Stimulated activated CD4-positive, alpha-beta T cell treated with anti-CD3 and anti-CD28 coated beads, Interleukin-4, amount 100 ng/mL, for 48 hours (primary cell): ENCODE measurements around the gene BRD1.
"Not testable (repeated sequence)": the region's sequence is repeated elsewhere in the genome, so short reads cannot be mapped to it uniquely, and the experiment has no call there.

Experiments used
- DNase-seq, 2 donors: peaks; one replicate each; pipeline ENCODE4 v3.0.0-alpha.2; 2020; ENCODE audit warnings: low read depth in 2 of 2

Gene BRD1

DNA sequence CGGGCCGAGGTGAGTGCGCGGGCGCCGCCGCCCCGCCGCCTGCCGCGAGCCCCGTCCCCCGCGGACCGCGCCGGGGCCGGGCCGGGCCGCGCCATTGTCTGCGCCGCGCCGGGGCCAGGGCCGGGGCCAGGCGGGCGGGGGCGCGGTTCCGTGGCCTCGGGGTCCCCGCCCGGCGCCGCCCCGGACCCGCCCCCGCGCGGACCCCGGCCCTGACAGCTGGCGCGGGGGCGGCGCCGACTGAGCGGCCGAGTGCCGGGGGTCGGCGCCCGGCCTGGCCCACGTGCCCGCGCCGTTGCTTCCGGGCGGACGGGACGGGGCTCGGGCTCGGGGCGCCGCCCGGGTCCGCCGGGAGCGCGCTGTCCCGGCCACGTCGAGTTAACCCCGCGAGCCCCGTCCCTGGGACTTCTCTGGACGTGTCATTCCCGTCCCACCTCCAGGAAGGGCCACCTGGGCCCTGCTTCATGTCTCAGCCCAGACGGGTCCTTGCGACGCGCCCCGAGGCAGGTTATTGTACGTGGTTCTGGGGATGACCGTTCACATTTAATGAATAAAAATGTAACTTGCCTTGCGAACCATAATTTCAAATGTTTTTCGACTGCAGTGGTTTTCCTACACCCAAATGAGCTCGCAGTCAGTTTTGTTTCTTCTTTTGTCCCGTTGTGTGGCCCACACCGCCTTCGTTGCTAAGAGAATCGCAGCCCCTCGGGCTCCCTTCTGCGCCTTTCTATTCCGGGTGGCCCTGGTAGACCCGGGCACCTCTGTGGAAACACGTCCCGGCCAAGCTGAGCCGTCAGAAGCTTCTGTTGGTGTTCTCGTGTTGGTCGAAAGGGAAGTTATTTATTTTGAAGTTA is 26.5 kb upstream of the BRD1 start:
- no peak for DNase-seq

DNA sequence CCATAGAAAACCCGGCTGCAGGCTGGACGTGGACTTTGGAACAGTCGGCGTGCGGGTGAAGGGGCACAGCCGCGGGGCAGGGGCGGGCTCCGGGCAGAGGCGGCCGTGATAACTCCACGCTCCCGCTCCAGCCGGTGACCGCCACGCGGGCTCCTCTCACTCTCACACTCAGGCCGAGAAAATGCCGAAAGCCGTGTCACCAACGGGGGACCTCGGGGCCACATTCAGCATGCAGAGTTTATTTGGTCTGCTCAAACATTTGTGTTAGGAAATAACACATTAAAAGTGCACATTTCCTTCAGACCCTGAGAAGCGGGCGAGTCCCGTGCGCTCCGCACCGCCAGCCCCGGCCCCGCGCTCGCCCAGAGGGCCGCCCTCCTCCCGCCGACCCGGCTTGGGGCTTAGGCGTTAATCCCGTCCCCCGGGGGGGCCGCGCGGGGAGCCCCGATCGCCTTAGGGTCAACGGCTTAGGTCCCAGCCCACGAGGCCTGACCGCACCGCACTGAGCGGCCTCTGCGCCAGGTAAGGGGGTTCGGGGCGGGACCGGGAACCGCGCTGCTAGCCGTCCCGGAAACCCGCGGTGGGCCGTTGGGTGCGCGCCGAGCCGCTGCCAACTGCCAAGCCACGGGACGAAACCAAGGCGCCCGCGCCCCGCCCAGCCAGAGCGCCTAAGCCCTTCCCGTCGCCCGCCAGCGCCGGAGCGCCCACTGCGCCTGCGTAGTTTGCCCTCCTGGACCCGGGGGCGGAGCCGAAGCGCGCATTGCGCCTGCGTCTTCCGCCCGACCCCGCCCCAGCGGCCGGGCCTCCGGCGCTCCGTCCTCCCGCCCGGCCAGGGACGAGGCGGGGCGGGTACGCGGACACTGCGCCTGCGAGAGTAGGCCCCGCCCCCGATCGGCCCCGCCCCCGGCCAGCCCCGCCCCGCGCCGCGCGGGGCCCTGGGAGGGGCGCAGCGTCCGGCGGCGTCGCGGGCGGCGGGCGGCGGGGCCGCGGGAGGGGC is 25.5 kb upstream of the BRD1 start, which contains the start of gene ZBED4:
Gene ZBED4 (plus strand): TSS at position 947 of the 997 bp plus-strand sequence. CDS start 29,819 bp downstream, outside the sequence.
- peak; percentile 98 for DNase-seq

DNA sequence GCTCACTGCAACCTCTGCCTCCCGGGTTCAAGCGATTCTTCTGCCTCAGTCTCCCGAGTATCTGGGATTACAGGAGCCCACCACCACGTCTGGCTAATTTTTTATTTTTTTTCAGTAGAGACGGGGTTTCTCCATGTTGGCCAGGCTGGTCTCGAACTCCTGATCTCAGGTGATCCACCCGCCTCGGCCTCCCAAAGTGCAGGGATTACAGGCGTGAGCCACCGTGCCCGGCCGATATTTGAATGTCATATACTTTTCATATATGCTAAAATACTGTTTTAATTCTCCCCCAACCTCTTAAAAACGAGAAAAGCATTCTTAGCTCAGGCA is 24.9 kb upstream of the BRD1 start:
- DNase-seq: not testable (repeated sequence)

DNA sequence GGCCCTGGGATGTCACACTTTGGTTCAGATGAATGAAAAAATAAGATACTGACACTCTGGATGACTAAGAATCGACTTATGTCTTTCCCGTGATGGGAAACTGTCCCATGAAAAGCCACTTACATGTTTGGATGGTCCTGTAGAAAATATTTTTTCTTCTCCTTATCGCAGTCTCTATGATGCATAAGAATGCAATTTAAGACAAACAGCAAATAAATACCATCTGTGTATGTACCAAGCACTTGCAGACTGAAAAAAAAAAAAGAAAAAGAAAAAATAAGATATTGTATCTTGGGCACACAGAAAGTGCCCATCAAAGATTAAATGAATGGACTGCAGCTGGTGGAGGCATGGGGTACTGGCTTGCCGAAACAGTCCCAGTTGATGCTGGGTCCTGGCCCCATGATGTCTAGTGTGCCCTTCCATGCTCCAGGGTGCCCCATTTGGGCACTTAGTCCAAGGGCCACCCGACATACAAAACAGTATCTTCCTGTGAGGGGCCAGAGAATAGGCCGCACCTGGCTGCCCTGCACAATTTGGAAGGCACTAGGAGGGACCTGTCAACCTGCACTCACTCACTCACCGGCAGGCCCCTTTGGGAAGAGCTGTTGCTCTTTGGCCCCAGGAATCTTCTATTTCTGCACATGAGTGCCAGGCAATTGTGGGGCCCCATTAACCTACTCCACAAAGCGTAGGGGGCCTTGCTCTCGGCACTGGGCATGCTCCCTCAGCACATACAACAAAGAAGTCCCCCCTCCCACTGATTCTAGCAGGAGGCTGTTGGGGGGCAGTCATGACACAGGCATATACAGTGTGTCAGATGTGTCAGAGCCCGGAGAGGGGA is 23.5 kb upstream of the BRD1 start:
- DNase-seq: no peak

DNA sequence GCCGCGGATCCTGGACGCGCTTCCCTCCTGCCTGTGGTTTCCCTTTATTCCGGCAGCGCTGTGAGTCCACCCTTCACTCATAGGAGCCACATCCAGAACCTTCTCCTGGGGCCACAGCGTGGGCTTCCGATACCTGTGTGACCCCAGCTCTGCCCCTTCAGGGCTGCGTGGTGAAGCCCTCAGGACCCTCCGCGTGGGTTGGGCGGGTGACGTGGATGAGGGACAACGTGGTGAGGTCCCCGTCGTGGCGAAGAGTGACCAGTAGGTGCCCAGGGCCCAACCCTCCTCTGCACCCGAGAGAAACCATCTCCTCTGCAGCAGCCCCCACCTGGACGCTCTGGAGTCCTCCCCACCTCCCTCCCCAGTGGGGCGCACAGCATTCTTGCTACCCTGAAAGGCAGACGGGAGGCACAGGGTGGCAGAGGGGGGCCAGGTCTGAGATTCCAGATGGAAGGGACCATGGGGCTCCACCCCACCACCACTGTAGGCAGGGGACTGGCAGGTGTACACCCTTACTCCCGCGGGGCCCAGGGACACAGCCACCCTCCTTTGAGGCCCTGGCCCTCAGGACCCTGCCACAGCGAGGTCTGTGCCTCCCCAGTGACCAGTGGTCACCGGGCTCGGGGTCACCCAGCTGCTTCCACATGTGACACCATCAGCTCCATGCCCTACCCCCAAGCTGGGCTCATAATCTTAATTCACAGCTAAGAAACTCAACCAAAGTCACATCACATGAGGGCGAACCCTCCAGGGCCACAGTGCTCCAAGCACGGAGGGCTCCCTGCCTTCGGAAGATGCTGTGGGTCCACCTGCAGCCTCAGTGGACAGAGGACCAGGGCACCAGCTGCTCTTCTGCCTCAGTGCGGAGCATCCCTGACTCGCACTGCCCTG is 22.6 kb upstream of the BRD1 start:
- no peak for DNase-seq

DNA sequence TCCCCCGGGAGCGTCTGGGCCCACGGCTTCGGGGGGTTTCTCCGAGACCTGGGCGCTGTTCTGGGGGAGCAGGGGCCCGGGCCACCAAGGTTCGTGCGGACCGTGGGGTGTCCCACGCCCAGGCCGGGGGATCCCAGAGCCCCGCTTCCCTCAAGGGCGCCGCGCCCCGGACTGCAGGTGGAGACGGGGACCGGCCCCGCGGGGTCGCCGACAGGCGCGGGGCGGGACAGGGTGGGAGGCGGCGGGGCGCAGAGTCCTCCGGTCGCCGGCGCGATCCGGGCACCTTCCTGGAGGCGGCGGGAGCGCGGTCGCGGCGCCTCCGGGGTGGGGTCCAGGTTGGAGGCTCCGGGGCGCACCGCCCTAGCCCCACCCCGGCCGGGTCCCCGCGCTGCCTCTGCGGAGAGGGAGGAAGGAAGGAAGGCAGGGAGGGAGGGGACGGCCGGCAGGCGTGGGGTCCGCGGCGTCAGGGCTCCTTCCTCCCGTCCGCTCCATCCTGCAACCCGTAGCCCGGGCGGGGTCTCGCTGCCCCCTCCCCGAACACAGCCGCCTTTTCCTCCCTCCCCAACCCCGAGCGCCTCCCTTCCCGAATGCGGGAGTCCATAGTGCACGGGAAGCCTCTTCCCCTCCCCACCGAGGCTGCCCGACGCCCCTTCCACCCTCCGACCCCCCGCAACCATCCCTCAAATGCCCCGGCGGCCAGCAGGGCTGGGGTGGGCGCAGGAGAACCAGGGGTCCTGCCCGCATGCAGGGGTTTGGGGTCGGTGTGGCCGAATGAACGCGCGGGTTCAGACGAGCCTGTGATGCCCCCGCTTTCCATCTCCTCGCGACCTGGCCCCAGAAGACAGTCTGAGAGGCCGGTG is 21.7 kb upstream of the BRD1 start:
- DNase-seq: no peak

DNA sequence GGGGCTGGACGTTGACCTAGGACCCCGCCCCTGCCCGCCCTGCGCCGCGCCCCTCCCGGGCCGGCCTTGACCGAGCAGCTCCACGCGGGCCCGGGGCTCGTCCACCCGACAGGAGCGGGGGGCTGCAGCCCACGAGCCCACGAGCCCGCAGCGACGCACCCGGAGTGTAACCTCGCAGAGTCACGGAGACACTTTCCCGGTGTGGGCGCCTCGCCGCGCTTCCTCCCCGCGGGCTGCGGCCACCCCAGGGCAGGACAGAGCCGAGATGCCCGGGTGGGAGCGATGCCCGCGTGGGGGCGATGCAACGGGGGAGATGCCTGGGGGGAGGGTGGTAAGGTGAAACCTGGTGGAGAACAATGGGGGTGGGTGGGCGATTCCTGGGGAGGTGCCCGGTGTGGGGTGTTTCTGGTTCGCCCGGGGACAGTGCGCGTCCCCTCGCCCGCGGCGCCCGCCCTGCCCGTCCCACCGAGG is 21.1 kb upstream of the BRD1 start:
- no peak for DNase-seq

DNA sequence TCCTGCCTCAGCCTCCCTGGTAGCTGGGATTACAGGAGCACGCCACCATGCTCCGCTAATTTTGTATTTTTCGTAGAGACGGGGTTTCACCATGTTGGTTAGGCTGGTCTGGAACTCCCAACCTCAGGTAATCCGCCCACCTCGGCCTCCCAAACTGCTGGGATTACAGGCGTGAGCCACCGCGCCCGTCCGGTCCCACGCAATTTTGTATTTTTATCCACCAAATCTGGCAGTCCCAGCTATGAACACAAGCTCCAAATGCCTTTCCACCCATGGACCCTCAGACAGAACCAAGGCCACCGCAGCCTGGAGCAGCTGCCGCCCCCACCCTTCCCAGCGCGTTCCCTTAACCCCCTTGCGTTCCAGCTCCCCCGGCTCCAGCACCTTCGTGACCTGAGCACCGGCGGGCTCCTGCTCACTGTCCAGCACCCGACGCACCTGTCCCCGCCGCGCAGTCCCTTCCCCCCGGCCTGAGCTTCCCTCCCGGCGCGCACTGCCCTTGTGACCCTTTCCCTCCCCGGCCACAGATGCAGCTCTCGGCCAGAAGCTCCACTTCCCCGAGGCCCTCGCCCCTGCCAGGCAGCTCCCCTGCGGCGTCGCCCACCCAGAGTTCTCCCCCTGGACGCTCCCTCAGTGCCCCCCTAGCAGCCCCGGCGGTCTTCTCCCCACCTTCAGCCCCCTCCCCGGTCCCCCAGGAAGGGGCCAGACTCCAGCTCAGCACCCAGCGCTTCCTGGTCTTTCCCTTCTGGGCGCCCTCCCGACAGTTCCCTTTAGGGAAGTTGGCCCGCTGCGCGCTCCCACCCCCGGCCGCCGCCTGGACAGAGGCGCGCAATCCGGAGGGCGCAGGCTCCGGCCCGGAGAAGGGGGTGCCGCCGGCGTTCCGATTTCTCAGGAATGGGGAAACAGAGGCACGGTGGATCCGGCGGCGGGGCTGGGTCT is 20.3 kb upstream of the BRD1 start:
- no peak for DNase-seq

DNA sequence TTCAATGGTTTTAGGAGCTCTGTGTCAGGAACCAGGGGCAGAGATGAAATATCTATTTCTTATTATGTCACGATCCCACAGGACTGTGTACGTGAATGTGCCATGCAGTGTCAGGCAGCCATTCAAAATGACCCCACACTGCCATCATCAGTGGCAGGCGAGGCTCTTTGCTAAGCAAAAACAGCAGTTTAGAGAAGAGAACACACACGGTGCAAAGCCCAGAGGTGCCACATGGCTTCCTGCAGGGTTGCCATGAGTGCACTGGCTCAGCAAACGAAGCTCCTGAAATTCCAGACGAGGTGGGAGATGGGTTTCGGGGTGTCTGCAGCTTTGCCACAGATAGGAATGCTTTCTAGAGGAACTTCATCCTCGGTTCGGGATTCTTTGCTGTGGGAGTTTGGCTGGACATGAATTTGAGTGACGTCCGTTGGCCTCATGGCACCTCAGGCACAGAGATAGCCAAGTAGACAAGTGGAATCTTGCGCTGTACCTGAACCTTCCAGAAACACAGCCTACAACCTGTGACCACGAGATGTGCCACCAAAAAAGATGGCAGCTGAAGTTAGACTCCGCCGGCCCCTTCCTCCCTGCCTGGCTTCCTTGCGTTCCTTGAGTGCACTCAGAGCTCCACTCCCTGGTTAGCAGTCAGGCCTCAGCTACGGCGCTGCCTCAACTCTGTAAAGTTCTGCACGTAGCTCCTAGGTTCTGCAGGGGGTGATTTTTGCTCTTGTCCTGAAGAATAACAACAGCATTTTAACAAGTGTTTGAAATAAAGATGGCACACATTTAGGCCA is 18.2 kb upstream of the BRD1 start:
- DNase-seq: no peak

DNA sequence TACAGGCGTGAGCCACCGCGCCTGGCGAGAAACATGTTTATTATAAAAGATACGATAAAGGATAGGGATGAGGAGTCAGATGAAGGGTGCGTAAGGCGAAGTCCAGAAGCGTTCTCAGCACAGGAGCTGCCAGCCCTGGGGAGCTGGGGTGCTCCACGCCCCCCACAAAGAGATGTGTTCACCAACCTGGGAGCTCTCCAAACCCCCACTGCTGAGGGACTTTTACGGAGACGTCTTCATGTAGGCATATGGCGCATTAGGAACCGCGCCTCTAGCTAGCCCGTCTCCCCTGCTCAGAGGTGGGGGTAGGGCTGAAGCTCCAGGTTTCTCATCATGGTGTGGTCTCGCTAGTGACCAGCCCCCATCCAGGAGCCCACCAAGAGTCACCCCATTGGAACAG is 17.6 kb upstream of the BRD1 start:
- no peak for DNase-seq

DNA sequence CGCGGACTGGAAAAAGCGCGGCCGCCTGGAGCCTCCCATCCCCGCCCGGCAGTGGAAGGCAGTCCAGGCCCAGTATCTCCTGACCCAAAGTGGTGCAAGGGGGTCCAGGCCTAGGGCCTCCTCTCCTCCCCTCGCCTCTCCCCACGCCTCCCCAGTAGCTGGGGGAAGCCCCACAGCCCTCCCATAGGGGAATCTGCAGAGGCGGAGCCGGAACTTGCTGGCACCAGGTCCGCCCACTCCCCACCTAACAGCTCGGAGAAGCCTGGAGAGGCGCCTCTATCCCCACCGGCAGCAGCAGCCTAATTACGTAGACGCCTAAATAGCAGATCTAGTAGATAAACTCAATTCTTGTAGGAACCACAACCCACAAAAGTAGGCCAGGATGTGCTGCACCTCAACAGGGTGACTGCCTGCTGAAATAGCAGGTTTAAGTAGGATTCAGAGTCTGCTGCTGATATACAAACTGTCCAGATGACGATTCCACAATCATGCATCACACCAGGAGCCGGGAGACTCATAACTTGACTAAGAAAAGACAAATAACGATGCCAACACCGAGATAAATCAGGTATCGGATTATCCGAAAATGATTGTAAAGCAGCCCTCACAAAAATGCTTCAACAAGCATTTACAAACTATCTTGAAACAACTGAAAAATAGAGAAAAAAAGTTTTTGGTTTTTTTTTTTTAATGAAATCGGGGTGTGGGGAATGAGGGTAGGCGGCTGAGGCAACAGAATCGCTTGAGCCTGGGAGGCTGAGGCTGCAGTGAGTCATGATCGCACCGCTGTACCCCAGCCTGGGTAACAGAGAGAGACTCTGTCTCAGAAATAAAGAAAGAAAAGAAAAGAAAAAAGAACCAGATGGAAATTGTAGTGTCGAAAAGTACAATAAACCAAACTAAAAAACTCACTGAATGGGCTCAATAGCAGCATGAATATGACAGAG is 11.4 kb upstream of the BRD1 start:
- DNase-seq: peak; percentile 69 to 81

DNA sequence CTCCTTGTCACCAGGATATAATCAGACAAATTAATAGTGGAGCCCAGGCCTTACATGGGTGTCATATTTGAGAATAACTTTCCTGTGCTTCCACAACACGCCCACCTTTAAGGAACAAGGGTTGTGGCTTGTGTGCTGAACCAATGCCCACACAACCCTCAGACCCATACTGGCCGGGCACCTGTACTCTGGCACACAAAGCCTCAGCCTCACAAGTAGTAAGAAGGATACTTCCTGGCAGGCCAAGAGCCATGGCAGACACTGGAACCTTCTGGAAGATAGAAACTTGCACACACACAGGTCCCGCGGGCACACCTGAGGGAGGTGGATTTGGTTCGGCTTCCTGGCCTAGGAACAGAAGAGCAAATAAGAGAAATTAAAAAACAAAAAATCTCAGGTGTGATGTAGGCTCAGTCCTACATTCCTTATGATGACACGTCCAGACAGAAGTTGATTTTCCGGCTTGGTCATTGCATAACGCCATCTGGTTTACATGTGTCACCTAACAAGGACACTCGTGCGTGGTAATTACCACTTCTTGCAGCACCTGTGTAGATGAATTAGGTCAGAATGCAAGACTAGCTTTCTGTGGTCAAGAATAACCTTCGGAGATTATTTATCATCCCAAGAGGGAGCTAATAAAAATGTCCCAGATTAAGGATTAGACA is 5.8 kb upstream of the BRD1 start:
- no peak for DNase-seq

DNA sequence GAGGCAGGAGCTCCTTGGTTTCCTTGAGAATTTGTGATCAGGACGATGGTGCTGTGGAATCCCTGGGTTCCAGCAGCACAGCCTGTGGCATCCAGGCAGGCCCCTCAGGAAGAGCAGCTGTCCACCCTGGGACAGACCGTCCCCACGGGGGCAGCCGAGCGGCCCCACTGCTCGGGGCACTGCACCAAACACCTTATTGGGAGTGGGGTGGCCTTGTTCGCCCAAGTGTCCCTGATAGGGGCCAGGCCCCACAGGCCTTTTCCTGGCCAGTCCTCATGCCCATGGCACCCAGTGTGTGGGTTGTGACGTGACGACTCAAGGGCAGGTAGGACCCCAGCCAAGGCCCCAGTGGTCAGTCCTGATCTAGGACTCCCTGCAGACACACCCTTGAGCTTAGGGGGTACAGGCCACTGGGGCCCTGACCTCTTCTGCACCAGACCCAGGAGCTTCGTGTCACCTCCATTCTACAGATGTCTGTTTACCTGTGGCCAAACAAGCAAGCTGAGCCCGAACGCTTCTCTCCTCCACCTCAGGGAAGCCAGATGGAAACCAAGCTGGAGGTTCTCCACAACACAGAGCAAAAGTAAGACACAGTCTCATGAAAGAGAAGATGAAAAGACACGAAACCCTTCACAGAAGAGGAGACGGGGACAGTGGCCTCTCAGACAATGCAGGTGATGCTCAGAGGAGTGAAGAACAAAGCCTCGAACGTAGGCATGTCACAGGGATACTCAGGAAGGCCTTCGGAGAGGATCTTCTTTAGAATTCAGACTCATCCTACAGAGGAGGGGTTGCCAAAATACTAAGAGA is 1.6 kb upstream of the BRD1 start:
- no peak for DNase-seq

DNA sequence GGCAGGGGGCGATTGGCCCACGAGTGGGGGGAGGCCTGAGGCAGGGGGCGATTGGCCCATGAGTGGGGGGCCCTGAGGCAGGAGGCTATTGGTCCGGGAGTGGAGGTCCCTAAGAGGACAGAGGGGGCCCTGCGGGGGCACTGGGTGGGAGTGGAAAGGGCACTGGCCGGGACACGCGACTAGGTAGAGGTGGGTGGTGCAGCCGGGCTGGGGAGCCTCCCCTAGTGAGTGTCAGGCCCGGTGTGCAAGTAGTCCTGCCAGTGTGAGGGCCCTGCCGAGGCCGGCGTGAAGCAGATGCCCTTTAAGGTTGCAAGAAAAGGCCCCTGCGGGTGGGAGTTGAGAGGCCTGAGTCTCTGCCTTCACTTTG is 909 bp upstream of the BRD1 start:
- DNase-seq: no peak

DNA sequence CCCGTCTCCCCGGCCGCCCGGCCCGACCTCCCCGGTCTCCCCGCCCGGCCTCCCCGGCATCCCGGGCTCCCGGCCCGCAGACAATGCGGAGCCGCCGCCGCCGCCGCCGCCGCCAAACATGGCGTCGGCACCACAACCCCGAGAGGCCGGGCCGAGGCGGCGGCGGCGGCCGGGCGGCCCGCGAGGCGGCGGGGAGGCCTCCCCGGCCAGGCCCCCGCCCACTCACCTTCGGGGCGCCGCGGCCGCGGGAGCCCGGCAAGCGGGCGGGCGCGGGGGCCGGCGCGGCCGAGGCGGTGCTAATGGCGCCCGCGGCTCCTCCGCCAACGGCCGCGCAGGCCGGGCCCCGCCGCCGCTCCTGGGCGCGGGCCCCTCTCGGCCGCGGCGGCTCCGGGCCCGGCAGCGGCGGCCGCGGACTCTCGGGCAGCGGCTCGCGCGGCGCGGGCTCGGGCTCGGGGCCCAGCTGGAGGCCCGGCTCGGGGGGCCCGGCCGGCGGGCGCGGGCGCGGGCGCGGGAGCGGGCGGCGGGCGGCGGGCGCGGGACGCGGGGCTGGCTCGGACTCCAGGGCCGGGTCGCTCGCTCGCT is 311 bp downstream of the BRD1 start:
- DNase-seq: no peak
